Activated CD4-positive, CD25-positive, alpha-beta regulatory T cell treated with anti-CD3 and anti-CD28 coated beads, Interleukin-2, amount 50 U/mL, for 72 hours (primary cell): ENCODE data around the gene PIP4P1.
A peak's percentile ranks its signal among the peaks of the same experiment; 100 is the strongest.
"Not testable (repeated sequence)": the region's sequence is repeated elsewhere in the genome, so short reads cannot be mapped to it uniquely, and the experiment has no call there.

Experiments
- DNase-seq: peaks from one replicate; pipeline ENCODE4 v3.0.0; 2021

PIP4P1 gene

GRCh38 chr14:20472536-20473169 is 11.4 kb upstream of the PIP4P1 start:
- DNase-seq: no peak

- no peak for DNase-seq
These were observed 9.3 kb upstream of the PIP4P1 start for GRCh38 chr14:20470603-20470901.

- DNase-seq: peak; percentile 49
These were observed 8.8 kb upstream of the PIP4P1 start for GRCh38 chr14:20469890-20470602.

- DNase-seq: peak; percentile 83
These were observed 8.1 kb upstream of the PIP4P1 start, which contains the start of gene PNP for GRCh38 chr14:20469242-20469889. PNP (plus strand) TSS chr14:20469406; CDS start chr14:20469525, 119 bp downstream.

- DNase-seq: no peak
These were observed 7.6 kb upstream of the PIP4P1 start for GRCh38 chr14:20468764-20469241.

GRCh38 chr14:20460458-20461224 is 593 bp downstream of the PIP4P1 start:
- peak; percentile 33 for DNase-seq

- no peak for DNase-seq
These were observed 3.0 kb downstream of the PIP4P1 start for GRCh38 chr14:20458031-20458789.

GRCh38 chr14:20456971-20457370 is 4.3 kb downstream of the PIP4P1 start:
- DNase-seq: no peak

GRCh38 chr14:20455355-20456300 is 5.6 kb downstream of the PIP4P1 start:
- no peak for DNase-seq

- DNase-seq: peak; percentile 96
These were observed 6.5 kb downstream of the PIP4P1 start, which contains the start of the genes APEX1 and OSGEP for GRCh38 chr14:20454516-20455354. APEX1 (plus strand) TSS chr14:20455226; CDS start chr14:20455646, 420 bp downstream. OSGEP (minus strand) TSS chr14:20454812; CDS start chr14:20454683, 129 bp downstream.

GRCh38 chr14:20452831-20453230 is 8.4 kb downstream of the PIP4P1 start:
- DNase-seq: not testable (repeated sequence)

- DNase-seq: no peak
These were observed 14.3 kb downstream of the PIP4P1 start for GRCh38 chr14:20446889-20447288.

GRCh38 chr14:20443650-20444049 is 17.6 kb downstream of the PIP4P1 start:
- not testable (repeated sequence) for DNase-seq

- DNase-seq: no peak
These were observed 19.8 kb downstream of the PIP4P1 start for GRCh38 chr14:20441461-20441860.

- no peak for DNase-seq
These were observed 20.4 kb downstream of the PIP4P1 start for GRCh38 chr14:20440882-20441281.

- no peak for DNase-seq
These were observed 20.8 kb downstream of the PIP4P1 start for GRCh38 chr14:20440465-20440864.

GRCh38 chr14:20438664-20439063 is 22.6 kb downstream of the PIP4P1 start:
- DNase-seq: no peak

GRCh38 chr14:20436363-20436755 is 24.9 kb downstream of the PIP4P1 start:
- DNase-seq: no peak

- DNase-seq: no peak
These were observed 25.5 kb downstream of the PIP4P1 start, which contains the start of gene KLHL33 for GRCh38 chr14:20435582-20436362. KLHL33 (minus strand) TSS chr14:20436166; CDS start chr14:20435811, 355 bp downstream.
